Spleen (tissue), 11 donors: ENCODE data around the gene LPCAT3. TPM values are rescaled to one million over a fixed set of nuclear protein-coding genes. Genes with fewer than 3 reads are reported as not detected.
A peak's percentile ranks its signal among the peaks of the same experiment; 100 is the strongest.

Source experiments
- DNase-seq: peaks from one replicate; pipeline ENCODE4 v3.0.0-alpha.2; 2020
- H3K27ac ChIP-seq, 8 donors: fragments of 200-600 bp; sonication (generic) in 7 of 8; 1 replicate in 4 of 8; 2 replicates in 4 of 8; pipeline versions ENCODE4 v1.5.0 to v1.8.0; 2016 to 2021; ENCODE audit warnings: inconsistent platforms in 4 of 8, mild to moderate bottlenecking in 4 of 8, moderate library complexity in 1 of 8
- H3K27me3 ChIP-seq, 7 donors: fragments of 200-600 bp; sonication (generic) in 6 of 7; replicated peaks in 1 of 7; 1 replicate in 4 of 7; 2 replicates in 3 of 7; pipeline versions ENCODE4 v1.5.0 to v1.8.0; 2016 to 2021; ENCODE audit warnings: inconsistent platforms in 3 of 7, mild to moderate bottlenecking in 1 of 7
- H3K36me3 ChIP-seq, 6 donors: fragments of 200-600 bp; sonication (generic) in 5 of 6; 1 replicate in 4 of 6; 2 replicates in 2 of 6; pipeline versions ENCODE4 v1.5.0 to v1.8.0; 2016 to 2021; ENCODE audit warnings: inconsistent platforms in 2 of 6
- H3K4me1 ChIP-seq, 6 donors: fragments of 200-600 bp; sonication (generic) in 5 of 6; 1 replicate in 3 of 6; 2 replicates in 3 of 6; pipeline versions ENCODE4 v1.5.0 to v1.8.0; 2016 to 2021; ENCODE audit warnings: inconsistent platforms in 3 of 6
- H3K4me3 ChIP-seq, 8 donors: fragments of 200-600 bp; sonication (generic) in 7 of 8; 1 replicate in 4 of 8; 2 replicates in 4 of 8; pipeline versions ENCODE4 v1.5.0 to v1.8.0; 2016 to 2021; ENCODE audit warnings: inconsistent platforms in 4 of 8, mild to moderate bottlenecking in 4 of 8, moderate library complexity in 2 of 8
- H3K9me3 ChIP-seq, 8 donors: fragments of 200-600 bp; sonication (generic) in 7 of 8; 1 replicate in 4 of 8; 2 replicates in 4 of 8; pipeline versions ENCODE4 v1.5.0 to v1.8.0; 2016 to 2021; ENCODE audit warnings: inconsistent platforms in 4 of 8
- CTCF ChIP-seq, 11 experiments: fragments of 200-600 bp in 7 of 11; fragments of 450-650 bp in 4 of 11; sonication (generic) in 4 of 11; IDR thresholded peaks in 8 of 11; conservative IDR thresholded peaks in 3 of 11; 1 replicate in 7 of 11; 2 replicates in 4 of 11; pipeline versions ENCODE4 v1.4.0 to v1.8.0; 2016 to 2021; ENCODE audit warnings: antibody characterized with exemption in 11 of 11, inconsistent platforms in 4 of 11, mild to moderate bottlenecking in 1 of 11
- POLR2A ChIP-seq, 3 donors: fragments of 450-650 bp; IDR thresholded peaks; one replicate each; pipeline ENCODE4 v1.5.1; 2017; ENCODE audit warnings: antibody characterized with exemption in 3 of 3, mild to moderate bottlenecking in 1 of 3
- POLR2AphosphoS5 ChIP-seq, 3 donors: sonication (generic); formaldehyde crosslinking; IDR thresholded peaks; one replicate each; pipeline ENCODE4 v1.5.1; 2017; ENCODE audit warnings: antibody characterized with exemption in 3 of 3
- WGBS, 5 donors: extraction: QIAGEN DNeasy Blood & Tissue Kit in 3 of 5; methylation state at CpG; one replicate each; pipeline versions ENCODE4 v1.1.5 to v1.1.7; 2013 to 2018; 5-methylcytosine and 5-hydroxymethylcytosine counted together
- intact Hi-C: fragments of 100-400 bp; cut with DNase I; formaldehyde crosslinking; loops from one replicate; pipeline ENCODE4 v1.15.0; 2023; ENCODE audit warnings: low total_unique reads
- polyA plus RNA-seq, 3 donors: library from polyadenylated mRNA; stranded (reverse); fragments of 200-250 nt; gene quantifications; one replicate each; pipeline ENCODE4 v1.2.1, GENCODE V29; 2013
- total RNA-seq, 7 donors: library from RNA; depleted of rRNA in 3 of 7; stranded (reverse); fragments of >200 nt in 3 of 7; fragmentation: NEBNext Ultra II Directional in 4 of 7; extraction: Animal tissue kit (Norgen Biotek cat#: 25700) in 4 of 7; gene quantifications; one replicate each; pipeline versions ENCODE4 v1.1.0 to v1.2.1, GENCODE V29; 2016 to 2021
- donor health status: healthy with polysubstance abuse.
- donor health status: DM: no; HTN: no; CAD: no; lungs with moderate emphysema.
- donor health status: DM: no; HTN: no; CAD: no.
- donor health status: Bipolar disorder and iron deficiency.
- donor health status: healthy.
- donor health status: DM: no; HTN: no; CAD: no.
- donor health status: DM: yes; HTN: yes; CAD: no.

Gene LPCAT3
- total and polyA plus RNA-seq, 10 donors: 9.7 to 52.5 (median 36.9) TPM

GRCh38 chr12:7047306-7047705 lies 29.0 kb upstream of the LPCAT3 start:
- intact Hi-C loops: no loop called here
- Histone ChIP-seq H3K27me3 (no peaks in the 10 kb centered on the region), H3K9me3 (no peaks in the 10 kb centered on the region), H3K4me1 (peaks cover 0 to 20% (median 10%) of the 10 kb centered on the region in 6 donors), H3K27ac (no peak overlapping the region), H3K4me3 (no peak overlapping the region), H3K36me3 (no peaks in the 10 kb centered on the region)
- no peak for DNase-seq
- 8 to 26% (median 15%) methylated on average over 5 of the region's 5 CpGs for WGBS, 5 donors
- TF ChIP-seq CTCF (IDR thresholded peaks at IDR 0.05 in 8 of 11, conservative IDR thresholded peaks at IDR 0.05 in 3 of 11): no peak
- TF ChIP-seq POLR2AphosphoS5 (IDR thresholded peaks at IDR 0.05): no peak
- TF ChIP-seq POLR2A (IDR thresholded peaks at IDR 0.05): no peak

- no peak overlapping the region for H3K27ac ChIP-seq
- no peak for DNase-seq
- TF ChIP-seq POLR2AphosphoS5 (IDR thresholded peaks at IDR 0.05) (no peak), CTCF (IDR thresholded peaks at IDR 0.05 in 8 of 11, conservative IDR thresholded peaks at IDR 0.05 in 3 of 11) (no peak), POLR2A (IDR thresholded peaks at IDR 0.05) (no peak)
- intact Hi-C loops: no loop called here
- WGBS, 5 donors: 79 to 93% (median 87%) methylated on average over 5 of the region's 5 CpGs
- H3K27me3 ChIP-seq: no peaks in the 10 kb centered on the region
- H3K9me3 ChIP-seq: no peaks in the 10 kb centered on the region
- H3K4me3 ChIP-seq: no peak overlapping the region
- H3K4me1 ChIP-seq: peaks cover 0 to 20% (median 10%) of the 10 kb centered on the region in 6 donors
- no peaks in the 10 kb centered on the region for H3K36me3 ChIP-seq
Measured at GRCh38 chr12:7046383-7047105, 28.3 kb upstream of the LPCAT3 start.

GRCh38 chr12:7045913-7046312 lies 27.6 kb upstream of the LPCAT3 start:
- intact Hi-C loops: no loop called here
- H3K36me3 ChIP-seq: no peaks in the 10 kb centered on the region
- no peak for DNase-seq
- 79 to 91% (median 84%) methylated on average over 9 of the region's 9 CpGs for WGBS, 5 donors
- no peaks in the 10 kb centered on the region for H3K27me3 ChIP-seq
- TF ChIP-seq CTCF (IDR thresholded peaks at IDR 0.05 in 8 of 11, conservative IDR thresholded peaks at IDR 0.05 in 3 of 11): no peak
- no peak for TF ChIP-seq POLR2AphosphoS5 (IDR thresholded peaks at IDR 0.05)
- no peak for TF ChIP-seq POLR2A (IDR thresholded peaks at IDR 0.05)
- H3K27ac ChIP-seq: no peak overlapping the region
- peaks cover 0 to 20% (median 10%) of the 10 kb centered on the region in 6 donors for H3K4me1 ChIP-seq
- no peak overlapping the region for H3K4me3 ChIP-seq
- no peaks in the 10 kb centered on the region for H3K9me3 ChIP-seq

GRCh38 chr12:7042842-7043241 lies 24.6 kb upstream of the LPCAT3 start:
- no peak overlapping the region for H3K4me3 ChIP-seq
- H3K27ac ChIP-seq: no peak overlapping the region
- intact Hi-C loops: no loop called here
- no peaks in the 10 kb centered on the region for H3K36me3 ChIP-seq
- no peaks in the 10 kb centered on the region for H3K9me3 ChIP-seq
- DNase-seq: no peak
- no peaks in the 10 kb centered on the region for H3K27me3 ChIP-seq
- no peak for TF ChIP-seq POLR2AphosphoS5 (IDR thresholded peaks at IDR 0.05)
- TF ChIP-seq CTCF (IDR thresholded peaks at IDR 0.05 in 8 of 11, conservative IDR thresholded peaks at IDR 0.05 in 3 of 11): peak in 7 of 11 experiments; percentile 20 to 38 (median 32)
- H3K4me1 ChIP-seq: peaks cover 0 to 15% (median 10%) of the 10 kb centered on the region in 6 donors
- 46 to 59% (median 48%) methylated on average over 6 of the region's 6 CpGs for WGBS, 5 donors
